Measurements from ENCODE around the gene RENBP.

Gene RENBP

GRCh38 chrX:153887385-153887784 is 57.1 kb downstream of the RENBP start:
- H3K4me1 ChIP-seq (ENCODE audit: control insufficient read depth, low read depth, low read length), result peaks cover 8% of the 10 kb centered on the region
- H3K36me3 ChIP-seq (ENCODE audit: control insufficient read depth, low read depth, low read length), result no peaks in the 10 kb centered on the region
- H3K27me3 ChIP-seq (ENCODE audit: control insufficient read depth, insufficient read depth, low read length), result peaks cover 28% of the 10 kb centered on the region
- H3K27ac ChIP-seq (ENCODE audit: low read length), result no peak overlapping the region
- no peak overlapping the region for H3K9ac ChIP-seq (ENCODE audit: low read length)
- H3K9me3 ChIP-seq (ENCODE audit: control insufficient read depth, low read depth, low read length), result peaks cover 18% of the 10 kb centered on the region
- no peak overlapping the region for H3K4me3 ChIP-seq (ENCODE audit: low read length)

GRCh38 chrX:153886915-153887314 is 57.5 kb downstream of the RENBP start:
- Histone ChIP-seq H3K9ac (ENCODE audit: low read length) (no peak overlapping the region), H3K36me3 (ENCODE audit: control insufficient read depth, low read depth, low read length) (no peaks in the 10 kb centered on the region), H3K27me3 (ENCODE audit: control insufficient read depth, insufficient read depth, low read length) (peaks cover 28% of the 10 kb centered on the region), H3K27ac (ENCODE audit: low read length) (no peak overlapping the region), H3K4me1 (ENCODE audit: control insufficient read depth, low read depth, low read length) (peaks cover 8% of the 10 kb centered on the region), H3K9me3 (ENCODE audit: control insufficient read depth, low read depth, low read length) (peaks cover 14% of the 10 kb centered on the region), H3K4me3 (ENCODE audit: low read length) (peak overlapping the region; percentile 46)

- Histone ChIP-seq H3K9ac (ENCODE audit: low read length) (no peak within 1 kb of the TSS), H3K9me3 (ENCODE audit: control insufficient read depth, low read depth, low read length) (peaks cover 13% of the 10 kb centered on the region), H3K4me3 (ENCODE audit: low read length) (peak within 1 kb of the TSS; percentile 46), H3K27me3 (ENCODE audit: control insufficient read depth, insufficient read depth, low read length) (peaks cover 28% of the 10 kb centered on the region), H3K27ac (ENCODE audit: low read length) (no peak within 1 kb of the TSS), H3K4me1 (ENCODE audit: control insufficient read depth, low read depth, low read length) (peaks cover 8% of the 10 kb centered on the region), H3K36me3 (ENCODE audit: control insufficient read depth, low read depth, low read length) (no peaks in the 10 kb centered on the region)
Observed at GRCh38 chrX:153885968-153886903, 58.2 kb downstream of the RENBP start, which contains the start of gene L1CAM. L1CAM (minus strand) TSS chrX:153886173; CDS start chrX:153875836, 10,337 bp downstream.

Measured in iPS-18a (cell line).